Measurements from ENCODE around the gene TRERF1.

The TRERF1 gene

DNA sequence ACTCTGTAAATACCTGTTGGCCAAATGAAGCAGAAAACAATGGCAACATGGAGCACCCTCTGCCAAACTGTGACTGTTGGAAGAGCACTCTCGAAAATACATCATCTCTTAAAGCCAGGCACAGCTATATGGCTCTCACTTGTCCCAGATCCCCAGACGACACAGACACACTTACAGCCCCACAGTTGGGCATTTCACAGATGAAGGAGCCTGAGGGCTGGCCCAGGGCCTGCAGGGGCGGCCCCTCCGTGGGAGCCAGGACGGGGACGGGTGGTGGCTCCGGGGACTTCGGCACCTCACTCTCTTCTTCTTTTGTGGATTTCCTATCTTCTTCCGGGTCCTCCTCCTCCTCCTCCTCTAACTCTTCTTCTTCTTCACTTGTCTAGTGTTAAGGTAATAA lies 215.7 kb downstream of the TRERF1 start:
- ATAC-seq = no peak

DNA sequence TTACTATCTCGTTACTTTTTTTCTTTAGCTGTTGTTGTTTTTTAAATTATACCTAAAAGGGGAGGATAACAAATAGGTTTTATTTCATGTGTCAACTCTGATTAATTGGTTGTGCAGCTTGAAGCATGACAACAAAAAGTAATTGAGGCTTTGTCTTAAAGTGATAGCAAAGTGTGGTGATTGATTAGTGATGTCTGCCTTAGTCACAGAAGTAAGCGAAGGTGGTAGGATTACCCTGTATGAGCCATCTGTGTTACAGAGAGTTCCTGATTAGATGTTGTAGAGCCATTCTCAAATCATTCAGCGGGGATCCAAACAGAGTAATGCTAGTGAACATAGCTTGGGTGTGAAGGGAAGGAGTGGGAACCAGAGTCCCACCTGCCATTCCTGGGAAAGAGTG lies 219.7 kb downstream of the TRERF1 start:
- no peak for ATAC-seq
- TF ChIP-seq ZFP3 (CRISPR knock-in tag; IDR thresholded peaks at IDR 0.05) = no peak
- TF ChIP-seq, protein P1, sequence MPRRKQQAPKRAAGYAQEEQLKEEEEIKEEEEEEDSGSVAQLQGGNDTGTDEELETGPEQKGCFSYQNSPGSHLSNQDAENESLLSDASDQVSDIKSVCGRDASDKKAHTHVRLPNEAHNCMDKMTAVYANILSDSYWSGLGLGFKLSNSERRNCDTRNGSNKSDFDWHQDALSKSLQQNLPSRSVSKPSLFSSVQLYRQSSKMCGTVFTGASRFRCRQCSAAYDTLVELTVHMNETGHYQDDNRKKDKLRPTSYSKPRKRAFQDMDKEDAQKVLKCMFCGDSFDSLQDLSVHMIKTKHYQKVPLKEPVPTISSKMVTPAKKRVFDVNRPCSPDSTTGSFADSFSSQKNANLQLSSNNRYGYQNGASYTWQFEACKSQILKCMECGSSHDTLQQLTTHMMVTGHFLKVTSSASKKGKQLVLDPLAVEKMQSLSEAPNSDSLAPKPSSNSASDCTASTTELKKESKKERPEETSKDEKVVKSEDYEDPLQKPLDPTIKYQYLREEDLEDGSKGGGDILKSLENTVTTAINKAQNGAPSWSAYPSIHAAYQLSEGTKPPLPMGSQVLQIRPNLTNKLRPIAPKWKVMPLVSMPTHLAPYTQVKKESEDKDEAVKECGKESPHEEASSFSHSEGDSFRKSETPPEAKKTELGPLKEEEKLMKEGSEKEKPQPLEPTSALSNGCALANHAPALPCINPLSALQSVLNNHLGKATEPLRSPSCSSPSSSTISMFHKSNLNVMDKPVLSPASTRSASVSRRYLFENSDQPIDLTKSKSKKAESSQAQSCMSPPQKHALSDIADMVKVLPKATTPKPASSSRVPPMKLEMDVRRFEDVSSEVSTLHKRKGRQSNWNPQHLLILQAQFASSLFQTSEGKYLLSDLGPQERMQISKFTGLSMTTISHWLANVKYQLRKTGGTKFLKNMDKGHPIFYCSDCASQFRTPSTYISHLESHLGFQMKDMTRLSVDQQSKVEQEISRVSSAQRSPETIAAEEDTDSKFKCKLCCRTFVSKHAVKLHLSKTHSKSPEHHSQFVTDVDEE (CRISPR knock-in tag; IDR thresholded peaks at IDR 0.05) = no peak
- TF ChIP-seq ZNF8 (CRISPR knock-in tag; IDR thresholded peaks at IDR 0.05) = no peak
- TF ChIP-seq, protein P2, sequence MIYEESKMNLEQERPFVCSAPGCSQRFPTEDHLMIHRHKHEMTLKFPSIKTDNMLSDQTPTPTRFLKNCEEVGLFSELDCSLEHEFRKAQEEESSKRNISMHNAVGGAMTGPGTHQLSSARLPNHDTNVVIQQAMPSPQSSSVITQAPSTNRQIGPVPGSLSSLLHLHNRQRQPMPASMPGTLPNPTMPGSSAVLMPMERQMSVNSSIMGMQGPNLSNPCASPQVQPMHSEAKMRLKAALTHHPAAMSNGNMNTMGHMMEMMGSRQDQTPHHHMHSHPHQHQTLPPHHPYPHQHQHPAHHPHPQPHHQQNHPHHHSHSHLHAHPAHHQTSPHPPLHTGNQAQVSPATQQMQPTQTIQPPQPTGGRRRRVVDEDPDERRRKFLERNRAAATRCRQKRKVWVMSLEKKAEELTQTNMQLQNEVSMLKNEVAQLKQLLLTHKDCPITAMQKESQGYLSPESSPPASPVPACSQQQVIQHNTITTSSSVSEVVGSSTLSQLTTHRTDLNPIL (CRISPR knock-in tag; IDR thresholded peaks at IDR 0.05; ENCODE audit: low read depth) = no peak
- TF ChIP-seq ZFP30 (CRISPR knock-in tag; IDR thresholded peaks at IDR 0.05) = no peak
- TF ChIP-seq, protein P3, sequence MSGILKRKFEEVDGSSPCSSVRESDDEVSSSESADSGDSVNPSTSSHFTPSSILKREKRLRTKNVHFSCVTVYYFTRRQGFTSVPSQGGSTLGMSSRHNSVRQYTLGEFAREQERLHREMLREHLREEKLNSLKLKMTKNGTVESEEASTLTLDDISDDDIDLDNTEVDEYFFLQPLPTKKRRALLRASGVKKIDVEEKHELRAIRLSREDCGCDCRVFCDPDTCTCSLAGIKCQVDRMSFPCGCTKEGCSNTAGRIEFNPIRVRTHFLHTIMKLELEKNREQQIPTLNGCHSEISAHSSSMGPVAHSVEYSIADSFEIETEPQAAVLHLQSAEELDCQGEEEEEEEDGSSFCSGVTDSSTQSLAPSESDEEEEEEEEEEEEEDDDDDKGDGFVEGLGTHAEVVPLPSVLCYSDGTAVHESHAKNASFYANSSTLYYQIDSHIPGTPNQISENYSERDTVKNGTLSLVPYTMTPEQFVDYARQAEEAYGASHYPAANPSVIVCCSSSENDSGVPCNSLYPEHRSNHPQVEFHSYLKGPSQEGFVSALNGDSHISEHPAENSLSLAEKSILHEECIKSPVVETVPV (CRISPR knock-in tag; IDR thresholded peaks at IDR 0.05) = no peak
- TF ChIP-seq GLIS3 (CRISPR knock-in tag; IDR thresholded peaks at IDR 0.05) = no peak
- TF ChIP-seq ARNTL (CRISPR knock-in tag; IDR thresholded peaks at IDR 0.05; ENCODE audit: borderline replicate concordance, low read depth) = no peak
- TF ChIP-seq ISL1 (CRISPR knock-in tag; IDR thresholded peaks at IDR 0.05) = no peak
- TF ChIP-seq PPARA (CRISPR knock-in tag; IDR thresholded peaks at IDR 0.05; ENCODE audit: borderline replicate concordance) = no peak
- no peak for TF ChIP-seq ZNF565 (CRISPR knock-in tag; conservative IDR thresholded peaks at IDR 0.05; ENCODE audit: low read depth)
- no peak for TF ChIP-seq TOX (CRISPR knock-in tag; IDR thresholded peaks at IDR 0.05; ENCODE audit: borderline replicate concordance)
- no peak for TF ChIP-seq ZC3H10 (CRISPR knock-in tag; IDR thresholded peaks at IDR 0.05)
- no peak for TF ChIP-seq OSR1 (CRISPR knock-in tag; IDR thresholded peaks at IDR 0.05)
- TF ChIP-seq SNAI2 (CRISPR knock-in tag; IDR thresholded peaks at IDR 0.05) = no peak
- no peak for TF ChIP-seq CSDC2 (CRISPR knock-in tag; IDR thresholded peaks at IDR 0.05)

More for the DNA sequence above, 215.7 kb downstream of the TRERF1 start:
- TF ChIP-seq CSDC2 (CRISPR knock-in tag; IDR thresholded peaks at IDR 0.05) = no peak
- no peak for TF ChIP-seq ZNF70 (CRISPR knock-in tag; IDR thresholded peaks at IDR 0.05)
- no peak for TF ChIP-seq OSR1 (CRISPR knock-in tag; IDR thresholded peaks at IDR 0.05)
- TF ChIP-seq ZFP3 (CRISPR knock-in tag; IDR thresholded peaks at IDR 0.05) = no peak
- no peak for TF ChIP-seq ARNTL (CRISPR knock-in tag; IDR thresholded peaks at IDR 0.05; ENCODE audit: borderline replicate concordance, low read depth)
- TF ChIP-seq GLIS3 (CRISPR knock-in tag; IDR thresholded peaks at IDR 0.05) = no peak
- no peak for TF ChIP-seq PPARA (CRISPR knock-in tag; IDR thresholded peaks at IDR 0.05; ENCODE audit: borderline replicate concordance)
- TF ChIP-seq BACH2 (CRISPR knock-in tag; IDR thresholded peaks at IDR 0.05; ENCODE audit: borderline replicate concordance) = no peak
- TF ChIP-seq, protein P4, sequence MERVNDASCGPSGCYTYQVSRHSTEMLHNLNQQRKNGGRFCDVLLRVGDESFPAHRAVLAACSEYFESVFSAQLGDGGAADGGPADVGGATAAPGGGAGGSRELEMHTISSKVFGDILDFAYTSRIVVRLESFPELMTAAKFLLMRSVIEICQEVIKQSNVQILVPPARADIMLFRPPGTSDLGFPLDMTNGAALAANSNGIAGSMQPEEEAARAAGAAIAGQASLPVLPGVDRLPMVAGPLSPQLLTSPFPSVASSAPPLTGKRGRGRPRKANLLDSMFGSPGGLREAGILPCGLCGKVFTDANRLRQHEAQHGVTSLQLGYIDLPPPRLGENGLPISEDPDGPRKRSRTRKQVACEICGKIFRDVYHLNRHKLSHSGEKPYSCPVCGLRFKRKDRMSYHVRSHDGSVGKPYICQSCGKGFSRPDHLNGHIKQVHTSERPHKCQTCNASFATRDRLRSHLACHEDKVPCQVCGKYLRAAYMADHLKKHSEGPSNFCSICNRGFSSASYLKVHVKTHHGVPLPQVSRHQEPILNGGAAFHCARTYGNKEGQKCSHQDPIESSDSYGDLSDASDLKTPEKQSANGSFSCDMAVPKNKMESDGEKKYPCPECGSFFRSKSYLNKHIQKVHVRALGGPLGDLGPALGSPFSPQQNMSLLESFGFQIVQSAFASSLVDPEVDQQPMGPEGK (CRISPR knock-in tag; IDR thresholded peaks at IDR 0.05; ENCODE audit: borderline replicate concordance) = no peak
- no peak for TF ChIP-seq ESRRG (CRISPR knock-in tag; IDR thresholded peaks at IDR 0.05)

DNA sequence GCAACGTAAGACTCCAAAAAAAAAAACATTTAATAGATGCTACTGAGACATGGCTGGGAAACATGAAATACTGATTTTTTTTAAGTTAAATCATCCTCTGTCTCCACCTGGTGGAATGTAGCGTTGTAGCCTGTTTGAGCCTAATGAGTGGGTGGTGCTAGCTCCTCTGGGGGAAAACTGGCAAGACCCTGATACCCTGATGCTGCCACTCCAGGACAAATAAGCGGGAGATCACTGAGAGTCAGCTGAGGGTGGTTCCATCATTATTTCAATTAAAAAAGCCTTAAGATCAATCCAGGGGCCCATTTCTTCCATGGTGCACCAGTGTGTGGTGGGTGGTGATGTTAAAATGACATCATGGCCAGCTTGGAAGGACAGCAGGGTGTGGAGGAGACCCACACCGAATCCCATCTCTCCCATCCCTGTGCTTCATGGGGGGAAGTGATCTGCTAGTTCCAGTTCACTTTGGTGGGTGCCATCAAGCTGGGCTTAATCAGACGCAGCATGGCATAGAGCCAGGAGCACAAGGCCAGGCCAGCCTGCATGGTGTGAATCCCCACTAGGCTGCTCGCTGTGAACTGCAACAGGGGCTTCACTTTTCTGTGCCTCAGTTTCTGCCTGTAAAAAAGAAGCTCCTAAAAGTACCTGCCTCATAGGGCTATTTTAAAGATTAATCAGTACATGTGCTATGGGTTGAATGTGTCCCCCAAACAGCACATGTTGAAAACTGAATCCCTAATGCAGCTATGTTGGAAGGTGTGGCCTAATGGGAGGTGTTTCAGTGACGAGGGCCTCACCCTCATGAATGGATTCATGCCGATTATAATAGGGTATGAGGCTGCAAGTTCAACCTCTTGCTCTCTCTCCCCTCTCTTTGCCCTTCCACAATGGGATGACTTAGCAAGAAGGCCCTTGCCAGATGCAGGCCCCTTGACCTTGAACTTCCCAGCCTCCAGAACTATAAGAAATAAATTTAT lies 221.1 kb downstream of the TRERF1 start:
- ATAC-seq = peak; percentile 40
- TF ChIP-seq GLIS3 (CRISPR knock-in tag; IDR thresholded peaks at IDR 0.05) (no peak), ARNTL (CRISPR knock-in tag; IDR thresholded peaks at IDR 0.05; ENCODE audit: borderline replicate concordance, low read depth) (no peak), ZC3H10 (CRISPR knock-in tag; IDR thresholded peaks at IDR 0.05) (no peak), ZFP3 (CRISPR knock-in tag; IDR thresholded peaks at IDR 0.05) (no peak), ZNF70 (CRISPR knock-in tag; IDR thresholded peaks at IDR 0.05) (no peak)
- TF ChIP-seq, protein P4 (CRISPR knock-in tag; IDR thresholded peaks at IDR 0.05; ENCODE audit: borderline replicate concordance) = no peak
